Glutamatergic neuron (in vitro differentiated cells): ENCODE results near the gene NASP. TPM values are rescaled to one million over a fixed set of nuclear protein-coding genes. Genes with fewer than 3 reads are reported as not detected.

ENCODE experiments used
- DNase-seq: peaks from one replicate; pipeline ENCODE4 v3.0.0; 2022
- H3K27ac Mint-ChIP-seq: one replicate; pipeline ENCODE4 v1.8.0; 2020; ENCODE audit warnings: mild to moderate bottlenecking, mixed read lengths, inconsistent platforms; ENCODE audit not compliant: unreplicated experiment
- H3K27me3 Mint-ChIP-seq: one replicate; pipeline ENCODE4 v1.8.0; 2020; ENCODE audit warnings: mild to moderate bottlenecking, moderate library complexity, mixed read lengths, inconsistent platforms; ENCODE audit not compliant: unreplicated experiment
- H3K36me3 Mint-ChIP-seq: one replicate; pipeline ENCODE4 v1.8.0; 2020; ENCODE audit warnings: mild to moderate bottlenecking, mixed read lengths, inconsistent platforms; ENCODE audit not compliant: unreplicated experiment
- H3K4me1 Mint-ChIP-seq: one replicate; pipeline ENCODE4 v1.8.0; 2020; ENCODE audit warnings: mild to moderate bottlenecking, low read depth, mixed read lengths, inconsistent platforms; ENCODE audit not compliant: unreplicated experiment
- H3K4me3 Mint-ChIP-seq: one replicate; pipeline ENCODE4 v1.8.0; 2020; ENCODE audit warnings: mild to moderate bottlenecking, mixed read lengths, inconsistent platforms; ENCODE audit not compliant: unreplicated experiment
- H3K9me3 Mint-ChIP-seq: one replicate; pipeline ENCODE4 v1.8.0; 2020; ENCODE audit warnings: mild to moderate bottlenecking, moderate library complexity, mixed read lengths, inconsistent platforms; ENCODE audit not compliant: unreplicated experiment
- total RNA-seq: library from RNA; stranded (reverse); fragmentation: NEBNext Ultra II Directional; extraction: Animal tissue kit (Norgen Biotek cat#: 25700); gene quantifications from one replicate; pipeline ENCODE4 v1.2.1, GENCODE V29; 2021; ENCODE audit not compliant: unreplicated experiment
- TF ChIP-seq, protein P1 (sequence below): fragments of 200-600 bp; sonication (generic); IDR thresholded peaks from one replicate; pipeline ENCODE4 v1.5.0; 2021; ENCODE audit not compliant: partially characterized antibody, unreplicated experiment

The NASP gene
- total RNA-seq, 1 donor from 2014 or later, result 139 TPM

GRCh38 chr1:45621895-45622523 lies 38.2 kb downstream of the NASP start:
- Mint-ChIP-seq H3K27ac (no peak overlapping the region), H3K9me3 (peaks cover 7% of the 10 kb centered on the region), H3K4me1 (peaks cover 2% of the 10 kb centered on the region), H3K27me3 (peaks cover 5% of the 10 kb centered on the region), H3K4me3 (no peak overlapping the region), H3K36me3 (no peaks in the 10 kb centered on the region)
- TF ChIP-seq, protein P1, sequence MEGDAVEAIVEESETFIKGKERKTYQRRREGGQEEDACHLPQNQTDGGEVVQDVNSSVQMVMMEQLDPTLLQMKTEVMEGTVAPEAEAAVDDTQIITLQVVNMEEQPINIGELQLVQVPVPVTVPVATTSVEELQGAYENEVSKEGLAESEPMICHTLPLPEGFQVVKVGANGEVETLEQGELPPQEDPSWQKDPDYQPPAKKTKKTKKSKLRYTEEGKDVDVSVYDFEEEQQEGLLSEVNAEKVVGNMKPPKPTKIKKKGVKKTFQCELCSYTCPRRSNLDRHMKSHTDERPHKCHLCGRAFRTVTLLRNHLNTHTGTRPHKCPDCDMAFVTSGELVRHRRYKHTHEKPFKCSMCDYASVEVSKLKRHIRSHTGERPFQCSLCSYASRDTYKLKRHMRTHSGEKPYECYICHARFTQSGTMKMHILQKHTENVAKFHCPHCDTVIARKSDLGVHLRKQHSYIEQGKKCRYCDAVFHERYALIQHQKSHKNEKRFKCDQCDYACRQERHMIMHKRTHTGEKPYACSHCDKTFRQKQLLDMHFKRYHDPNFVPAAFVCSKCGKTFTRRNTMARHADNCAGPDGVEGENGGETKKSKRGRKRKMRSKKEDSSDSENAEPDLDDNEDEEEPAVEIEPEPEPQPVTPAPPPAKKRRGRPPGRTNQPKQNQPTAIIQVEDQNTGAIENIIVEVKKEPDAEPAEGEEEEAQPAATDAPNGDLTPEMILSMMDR, result no peak
- DNase-seq, result no peak

DNA sequence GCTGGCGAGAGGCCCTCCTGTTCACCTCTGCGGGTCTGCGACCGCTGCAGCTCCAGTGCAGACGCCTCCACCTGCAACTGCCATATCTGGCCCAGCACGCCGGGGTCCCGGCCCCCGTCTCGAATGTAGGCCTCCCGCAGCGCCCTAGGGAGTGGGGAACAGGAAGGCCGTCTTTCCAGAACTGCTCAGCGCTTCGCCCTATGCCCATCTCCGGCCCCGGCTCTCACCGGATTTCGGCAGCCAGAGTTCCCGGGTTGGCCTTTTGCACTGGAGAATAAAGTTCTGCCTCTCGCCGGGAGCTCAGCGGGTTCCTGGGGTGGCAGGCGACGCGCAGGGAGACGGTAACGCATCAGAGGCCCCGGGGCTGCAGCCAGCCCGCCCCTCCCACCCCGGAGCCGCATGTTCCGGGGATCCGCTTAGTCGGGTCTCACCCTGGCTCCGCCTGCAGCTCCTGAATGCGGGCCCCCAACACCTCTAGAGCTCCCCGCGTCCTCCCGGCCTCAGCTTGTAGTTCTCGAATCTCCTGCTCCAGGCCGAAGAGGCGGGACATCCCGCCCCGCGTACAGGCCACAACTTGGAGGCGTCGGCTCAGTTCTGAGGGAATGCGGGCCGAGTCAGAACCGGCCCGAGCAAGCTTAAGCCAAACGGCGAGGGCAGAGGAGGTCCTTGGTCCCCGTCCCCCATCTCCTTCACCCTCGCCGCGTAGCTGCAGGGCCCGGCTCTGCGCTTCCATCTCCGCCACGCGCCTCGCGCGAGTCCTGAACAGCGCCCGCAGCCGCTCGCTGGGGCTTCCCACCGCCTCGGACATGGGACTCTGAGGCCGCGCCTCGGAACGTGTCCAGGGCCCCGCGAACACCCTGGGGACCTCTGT lies 38.9 kb downstream of the NASP start:
- Mint-ChIP-seq H3K36me3 (no peaks in the 10 kb centered on the region), H3K27me3 (peaks cover 5% of the 10 kb centered on the region), H3K9me3 (peaks cover 7% of the 10 kb centered on the region), H3K27ac (no peak overlapping the region), H3K4me3 (no peak overlapping the region), H3K4me1 (peaks cover 2% of the 10 kb centered on the region)
- TF ChIP-seq, protein P1, result no peak
- DNase-seq, result no peak

DNA sequence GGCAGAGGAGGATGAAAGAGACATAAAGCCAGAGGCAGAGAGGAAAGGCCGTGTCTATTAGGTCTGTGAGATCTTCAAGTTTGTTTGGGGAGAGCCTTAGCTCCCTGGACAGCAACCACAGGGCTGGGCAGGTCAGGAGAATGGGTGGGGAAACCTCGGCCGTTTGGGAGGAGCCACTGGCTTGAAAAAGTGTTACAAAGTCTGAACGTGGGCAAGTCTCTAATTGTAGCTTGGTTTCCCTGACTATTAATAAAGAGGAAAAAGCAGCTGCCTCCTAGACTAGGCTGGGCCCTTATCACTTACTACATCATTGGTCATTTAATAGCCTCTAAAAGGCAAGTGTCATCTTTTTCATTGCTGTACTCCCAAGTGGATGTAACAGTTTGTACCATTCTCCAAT lies 40.1 kb downstream of the NASP start, which contains the start of gene CCDC17:
Gene CCDC17, minus strand, starts transcription at position 83 of the 400 bp plus-strand sequence. CDS start 145 bp downstream, outside the sequence.
- H3K27me3 Mint-ChIP-seq, result peaks cover 5% of the 10 kb centered on the region
- no peaks in the 10 kb centered on the region for H3K36me3 Mint-ChIP-seq
- H3K9me3 Mint-ChIP-seq, result peaks cover 5% of the 10 kb centered on the region
- TF ChIP-seq, protein P1, result no peak
- H3K4me1 Mint-ChIP-seq, result peaks cover 2% of the 10 kb centered on the region
- H3K4me3 Mint-ChIP-seq, result no peak within 1 kb of the TSS
- H3K27ac Mint-ChIP-seq, result no peak within 1 kb of the TSS
- DNase-seq, result no peak

DNA sequence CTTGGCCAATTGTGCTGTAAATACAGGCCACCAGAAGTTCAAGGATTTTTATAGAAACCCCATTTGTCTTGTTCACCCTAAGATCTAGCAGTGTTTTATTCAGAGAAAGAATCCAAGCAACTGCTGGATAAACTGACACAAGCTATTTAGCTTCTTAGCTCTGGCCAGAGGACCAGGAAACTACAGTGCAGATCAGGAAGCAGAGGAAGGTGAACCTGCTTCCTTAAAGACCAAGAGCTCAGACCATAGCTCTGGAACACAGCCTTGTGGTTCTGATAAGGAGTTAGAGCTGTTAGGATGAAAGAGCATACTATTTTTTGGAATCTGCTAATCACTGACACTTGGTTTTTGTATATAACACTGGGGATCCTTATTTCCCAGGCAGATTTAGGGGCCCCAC lies 45.2 kb downstream of the NASP start:
- Mint-ChIP-seq H3K27me3 (peaks cover 3% of the 10 kb centered on the region), H3K36me3 (no peaks in the 10 kb centered on the region), H3K9me3 (peaks cover 3% of the 10 kb centered on the region), H3K27ac (no peak overlapping the region), H3K4me3 (no peak overlapping the region), H3K4me1 (peaks cover 2% of the 10 kb centered on the region)
- TF ChIP-seq, protein P1, result no peak
- DNase-seq, result no peak

GRCh38 chr1:45630429-45630828 lies 46.6 kb downstream of the NASP start:
- Mint-ChIP-seq H3K4me1 (no peaks in the 10 kb centered on the region), H3K4me3 (no peak overlapping the region), H3K36me3 (no peaks in the 10 kb centered on the region), H3K27ac (no peak overlapping the region), H3K9me3 (no peaks in the 10 kb centered on the region), H3K27me3 (peaks cover 2% of the 10 kb centered on the region)
- TF ChIP-seq, protein P1, result no peak
- no peak for DNase-seq
